H9 (cell line): ENCODE data around the gene POLDIP3. TPM values are rescaled to one million over a fixed set of nuclear protein-coding genes. Genes with fewer than 3 reads are reported as not detected.
A peak's percentile ranks its signal among the peaks of the same experiment; 100 is the strongest.

Experiments used
- DNase-seq: peaks from one replicate; pipeline ENCODE4 v3.0.0-alpha.2; 2017
- H2AFZ ChIP-seq: one replicate; pipeline ENCODE4 v1.6.1; 2013; ENCODE audit warnings: mild to moderate bottlenecking, low read length, control low read depth, moderate library complexity
- H2AK5ac ChIP-seq: 2 replicates; pipeline ENCODE4 v1.6.1; 2013; ENCODE audit warnings: low read length, control low read depth, mixed read lengths; ENCODE audit not compliant: insufficient read length
- H2BK120ac ChIP-seq: one replicate; pipeline ENCODE4 v1.6.1; 2013; ENCODE audit warnings: low read depth, mild to moderate bottlenecking, low read length, control low read depth, inconsistent platforms; ENCODE audit not compliant: poor library complexity, severe bottlenecking
- H2BK12ac ChIP-seq: 2 replicates; pipeline ENCODE4 v1.6.1; 2013; ENCODE audit warnings: low read length, control low read depth, mixed read lengths, low read depth; ENCODE audit not compliant: insufficient read length
- H2BK15ac ChIP-seq: 2 replicates; pipeline ENCODE4 v1.6.1; 2013; ENCODE audit warnings: low read depth, low read length, control low read depth
- H2BK20ac ChIP-seq: one replicate; pipeline ENCODE4 v1.6.1; 2013; ENCODE audit warnings: low read depth, mild to moderate bottlenecking, low read length, control low read depth, inconsistent platforms; ENCODE audit not compliant: poor library complexity, severe bottlenecking
- H2BK5ac ChIP-seq: 2 replicates; pipeline ENCODE4 v1.6.1; 2013; ENCODE audit warnings: low read length, control low read depth, mixed read lengths; ENCODE audit not compliant: insufficient read length
- H3K14ac ChIP-seq: 2 replicates; pipeline ENCODE4 v1.6.1; 2013; ENCODE audit warnings: low read length, control low read depth; ENCODE audit not compliant: insufficient read depth
- H3K18ac ChIP-seq: 2 replicates; pipeline ENCODE4 v1.6.1; 2013; ENCODE audit warnings: low read depth, mild to moderate bottlenecking, mixed read lengths, low read length, control low read depth; ENCODE audit not compliant: insufficient read length
- H3K23ac ChIP-seq: 2 replicates; pipeline ENCODE4 v1.6.1; 2013; ENCODE audit warnings: low read length, control low read depth, mixed read lengths, low read depth; ENCODE audit not compliant: insufficient read length
- H3K23me2 ChIP-seq: 2 replicates; pipeline ENCODE4 v1.6.1; 2013; ENCODE audit warnings: low read depth, mild to moderate bottlenecking, mixed read lengths, low read length, control low read depth; ENCODE audit not compliant: insufficient read length, poor library complexity, severe bottlenecking
- H3K27ac ChIP-seq: 2 replicates; pipeline ENCODE4 v1.5.1; 2013; ENCODE audit warnings: low read length, control low read depth, mixed read lengths, low read depth; ENCODE audit not compliant: insufficient read length
- H3K27me3 ChIP-seq: 2 replicates; pipeline ENCODE4 v1.6.1; 2013; ENCODE audit warnings: low read length, control low read depth, inconsistent platforms; ENCODE audit not compliant: insufficient read depth
- H3K4ac ChIP-seq: 2 replicates; pipeline ENCODE4 v1.6.1; 2013; ENCODE audit warnings: low read depth, mild to moderate bottlenecking, control low read depth, inconsistent platforms, low read length, moderate library complexity
- H3K4me1 ChIP-seq: 2 replicates; pipeline ENCODE4 v1.6.1; 2013; ENCODE audit warnings: low read length, control low read depth, inconsistent platforms; ENCODE audit not compliant: insufficient read depth
- H3K4me2 ChIP-seq: 2 replicates; pipeline ENCODE4 v1.6.1; 2013; ENCODE audit warnings: low read length, control low read depth, mixed read lengths; ENCODE audit not compliant: insufficient read length, insufficient read depth
- H3K56ac ChIP-seq: 2 replicates; pipeline ENCODE4 v1.6.1; 2013; ENCODE audit warnings: low read depth, mild to moderate bottlenecking, mixed read lengths, low read length, control low read depth; ENCODE audit not compliant: insufficient read length
- H3K79me1 ChIP-seq: 2 replicates; pipeline ENCODE4 v1.6.1; 2013; ENCODE audit warnings: low read depth, mild to moderate bottlenecking, moderate library complexity, low read length, control low read depth, inconsistent platforms; ENCODE audit not compliant: insufficient read depth, poor library complexity, severe bottlenecking
- H3K79me2 ChIP-seq: 2 replicates; pipeline ENCODE4 v1.6.1; 2013; ENCODE audit warnings: low read length, control low read depth, inconsistent platforms; ENCODE audit not compliant: insufficient read depth
- H3K9ac ChIP-seq: 2 replicates; pipeline ENCODE4 v1.6.1; 2013; ENCODE audit warnings: low read length, control low read depth, mixed read lengths; ENCODE audit not compliant: insufficient read length; ENCODE audit errors: extremely low read depth
- H3K9me3 ChIP-seq: one replicate; pipeline ENCODE4 v1.6.1; 2013; ENCODE audit warnings: low read depth, low read length, inconsistent platforms; ENCODE audit not compliant: control insufficient read depth
- H3T11ph ChIP-seq: one replicate; pipeline ENCODE4 v1.6.1; 2013; ENCODE audit warnings: mild to moderate bottlenecking, low read length, control low read depth, inconsistent platforms
- H4K20me1 ChIP-seq: one replicate; pipeline ENCODE4 v1.6.1; 2013; ENCODE audit not compliant: control insufficient read depth, insufficient read length, insufficient read depth
- H4K5ac ChIP-seq: 2 replicates; pipeline ENCODE4 v1.6.1; 2013; ENCODE audit warnings: low read depth, mild to moderate bottlenecking, mixed read lengths, low read length, control low read depth; ENCODE audit not compliant: insufficient read length
- H4K8ac ChIP-seq: replicated peaks from 2 replicates; pipeline ENCODE4 v1.6.1; 2013; ENCODE audit warnings: low read length, control low read depth, mixed read lengths, low read depth; ENCODE audit not compliant: insufficient read length
- H4K91ac ChIP-seq: 2 replicates; pipeline ENCODE4 v1.6.1; 2013; ENCODE audit warnings: low read depth, mild to moderate bottlenecking, moderate library complexity, mixed read lengths, low read length, control low read depth; ENCODE audit not compliant: insufficient read length
- H3K27ac Mint-ChIP-seq, 3 experiments: 2 replicates in 2 of 3; 3 replicates in 1 of 3; pipeline ENCODE4 v1.8.0; 2020 to 2021; ENCODE audit warnings: mixed read lengths in 3 of 3, mild to moderate bottlenecking in 1 of 3, moderate library complexity in 1 of 3
- H3K27me3 Mint-ChIP-seq: 2 replicates; pipeline ENCODE4 v1.8.0; 2021; ENCODE audit warnings: low read depth, mild to moderate bottlenecking, moderate library complexity, mixed read lengths
- H3K36me3 Mint-ChIP-seq, 3 experiments: 2 replicates in 2 of 3; 3 replicates in 1 of 3; pipeline ENCODE4 v1.8.0; 2020 to 2021; ENCODE audit warnings: low read depth in 3 of 3, mixed read lengths in 3 of 3; ENCODE audit not compliant: insufficient read depth in 1 of 3
- H3K4me1 Mint-ChIP-seq, 2 experiments: 2 replicates each; pipeline ENCODE4 v1.8.0; 2020; ENCODE audit warnings: mixed read lengths in 2 of 2
- H3K4me3 Mint-ChIP-seq, 2 experiments: 2 replicates in 1 of 2; 3 replicates in 1 of 2; pipeline ENCODE4 v1.8.0; 2020 to 2021; ENCODE audit warnings: mild to moderate bottlenecking in 2 of 2, mixed read lengths in 2 of 2, moderate library complexity in 1 of 2
- H3K9me3 Mint-ChIP-seq, 2 experiments: 2 replicates in 1 of 2; 3 replicates in 1 of 2; pipeline ENCODE4 v1.8.0; 2020; ENCODE audit warnings: mild to moderate bottlenecking in 2 of 2, mixed read lengths in 2 of 2, moderate library complexity in 1 of 2
- WGBS: extraction: QIAGEN DNeasy Blood & Tissue Kit; methylation state at CpG from one replicate; pipeline ENCODE4 v1.1.7; 2013; ENCODE audit warnings: missing lambda C conversion rate, low lambda C conversion rate, mixed read lengths; ENCODE audit not compliant: insufficient read length; ENCODE audit errors: extremely low coverage; 5-methylcytosine and 5-hydroxymethylcytosine counted together
- total RNA-seq: library from RNA; stranded (reverse); gene quantifications from 2 replicates; pipeline ENCODE4 v1.2.1, GENCODE V29; 2021
- TF ChIP-seq, protein P1 (sequence below): fragments of 200-600 bp; sonication (generic); conservative IDR thresholded peaks from 3 replicates; pipeline ENCODE4 v1.8.0; 2021; ENCODE audit warnings: antibody characterized with exemption, mild to moderate bottlenecking

POLDIP3 gene
- total RNA-seq, 1 experiment from 2014 or later: 90.8 TPM

- Mint-ChIP-seq H3K4me1 (no peaks in the 10 kb centered on the region), H3K4me3 (no peak overlapping the region), H3K27me3 (no peaks in the 10 kb centered on the region), H3K27ac (0 out of 7 replicates have a peak overlapping the region, but pooled peaks of 1 of the 3 experiments have one; percentile 64), H3K36me3 (peaks cover 5 to 60% (median 59%) of the 10 kb centered on the region in 3 experiments; a peak in 6 of 7 replicates), H3K9me3 (no peaks in the 10 kb centered on the region)
- H4K8ac ChIP-seq: no peak overlapping the region
- no peaks in the 10 kb centered on the region for H3K27me3 ChIP-seq
- no peaks in the 10 kb centered on the region for H3K79me1 ChIP-seq
- H3K4me2 ChIP-seq: no peak overlapping the region
- no peak overlapping the region for H4K91ac ChIP-seq
- no peak overlapping the region for H3K27ac ChIP-seq
- no CpG with 5 or more reads among the region's 18 CpGs for WGBS
- no peak overlapping the region for H2BK12ac ChIP-seq
- no peaks in the 10 kb centered on the region for H3K9me3 ChIP-seq
- H4K20me1 ChIP-seq: no peaks in the 10 kb centered on the region
- no peak overlapping the region for H2AFZ ChIP-seq
- TF ChIP-seq, protein P1, sequence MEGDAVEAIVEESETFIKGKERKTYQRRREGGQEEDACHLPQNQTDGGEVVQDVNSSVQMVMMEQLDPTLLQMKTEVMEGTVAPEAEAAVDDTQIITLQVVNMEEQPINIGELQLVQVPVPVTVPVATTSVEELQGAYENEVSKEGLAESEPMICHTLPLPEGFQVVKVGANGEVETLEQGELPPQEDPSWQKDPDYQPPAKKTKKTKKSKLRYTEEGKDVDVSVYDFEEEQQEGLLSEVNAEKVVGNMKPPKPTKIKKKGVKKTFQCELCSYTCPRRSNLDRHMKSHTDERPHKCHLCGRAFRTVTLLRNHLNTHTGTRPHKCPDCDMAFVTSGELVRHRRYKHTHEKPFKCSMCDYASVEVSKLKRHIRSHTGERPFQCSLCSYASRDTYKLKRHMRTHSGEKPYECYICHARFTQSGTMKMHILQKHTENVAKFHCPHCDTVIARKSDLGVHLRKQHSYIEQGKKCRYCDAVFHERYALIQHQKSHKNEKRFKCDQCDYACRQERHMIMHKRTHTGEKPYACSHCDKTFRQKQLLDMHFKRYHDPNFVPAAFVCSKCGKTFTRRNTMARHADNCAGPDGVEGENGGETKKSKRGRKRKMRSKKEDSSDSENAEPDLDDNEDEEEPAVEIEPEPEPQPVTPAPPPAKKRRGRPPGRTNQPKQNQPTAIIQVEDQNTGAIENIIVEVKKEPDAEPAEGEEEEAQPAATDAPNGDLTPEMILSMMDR: no peak
- H3K18ac ChIP-seq: no peak overlapping the region
- no peak overlapping the region for H2BK15ac ChIP-seq
- no peak overlapping the region for H3T11ph ChIP-seq
- H4K5ac ChIP-seq: no peak overlapping the region
- no peak overlapping the region for H3K4ac ChIP-seq
- no peaks in the 10 kb centered on the region for H3K79me2 ChIP-seq
- no peak overlapping the region for H2BK120ac ChIP-seq
- no peak overlapping the region for H3K14ac ChIP-seq
- H2BK20ac ChIP-seq: no peak overlapping the region
- no peak overlapping the region for H3K9ac ChIP-seq
- no peak overlapping the region for H3K56ac ChIP-seq
- no peaks in the 10 kb centered on the region for H3K4me1 ChIP-seq
- H2AK5ac ChIP-seq: no peak overlapping the region
- H3K23ac ChIP-seq: no peak overlapping the region
- H2BK5ac ChIP-seq: no peak overlapping the region
- no peaks in the 10 kb centered on the region for H3K23me2 ChIP-seq
- DNase-seq: no peak
Measured at GRCh38 chr22:42630211-42630610, 15.5 kb upstream of the POLDIP3 start.
